IMR-90 (cell line): Measurements from ENCODE around the gene PCDHGC4. TPM values are rescaled to one million over a fixed set of nuclear protein-coding genes. Genes with fewer than 3 reads are reported as not detected.
A peak's percentile ranks its signal among the peaks of the same experiment; 100 is the strongest.

Experiments
- ATAC-seq: fragments of 200-7000 bp; cut with Tn5 transposase; 2 replicates; pipeline ENCODE4 v1.9.1; 2020; ENCODE audit warnings: low read depth, mild to moderate bottlenecking, moderate library complexity
- BruUV-seq: library from RNA; stranded (reverse); fragments of 400-500 nt; replicated peaks from 2 replicates; lab custom pipeline; 2021; lab: Mats Ljungman, UMichigan
- CTCF ChIA-PET: fragments of 300-600 bp; formaldehyde crosslinking; extraction: SDS; loops from one replicate; lab custom pipeline; 2021; ENCODE audit warnings: antibody characterized with exemption; lab: Yijun Ruan, JAX
- POLR2A ChIA-PET: fragments of 300-600 bp; sonication (Branson Sonifier 250); formaldehyde crosslinking; loops from one replicate; lab custom pipeline; 2022; ENCODE audit warnings: antibody characterized with exemption; ENCODE audit not compliant: unreplicated experiment; lab: Charles Lee
- DNase-seq: peaks from one replicate; pipeline ENCODE4 v3.0.0; 2013
- H2AFZ ChIP-seq: replicated peaks from 2 replicates; pipeline ENCODE3; 2013; ENCODE audit warnings: low read length, mild to moderate bottlenecking; ENCODE audit not compliant: poor library complexity
- H2AK5ac ChIP-seq: 2 replicates; pipeline ENCODE4 v1.6.1; 2013; ENCODE audit warnings: low read depth, low read length, inconsistent platforms
- H2AK9ac ChIP-seq: replicated peaks from 2 replicates; pipeline ENCODE3; 2013; ENCODE audit warnings: mild to moderate bottlenecking, low read depth, low read length, moderate library complexity; ENCODE audit not compliant: poor library complexity
- H2BK120ac ChIP-seq: 2 replicates; pipeline ENCODE4 v1.6.1; 2013; ENCODE audit warnings: low read depth, low read length, inconsistent platforms
- H2BK15ac ChIP-seq: 3 replicates; pipeline ENCODE4 v1.6.1; 2013; ENCODE audit warnings: low read depth, low read length, inconsistent platforms
- H2BK20ac ChIP-seq: 2 replicates; pipeline ENCODE4 v1.6.1; 2013; ENCODE audit warnings: low read depth, mild to moderate bottlenecking, inconsistent platforms, low read length, moderate library complexity
- H2BK5ac ChIP-seq: 2 replicates; pipeline ENCODE4 v1.6.1; 2013; ENCODE audit warnings: mild to moderate bottlenecking, low read depth, low read length, inconsistent platforms; ENCODE audit not compliant: poor library complexity, severe bottlenecking
- H3K14ac ChIP-seq: replicated peaks from 2 replicates; pipeline ENCODE4 v1.6.1; 2013; ENCODE audit warnings: low read depth, low read length, inconsistent platforms
- H3K18ac ChIP-seq: 2 replicates; pipeline ENCODE4 v1.6.1; 2013; ENCODE audit warnings: low read depth, low read length, control low read depth
- H3K23ac ChIP-seq: 2 replicates; pipeline ENCODE4 v1.6.1; 2013; ENCODE audit warnings: low read depth, low read length, inconsistent platforms
- H3K27ac ChIP-seq: 2 replicates; pipeline ENCODE4 v1.5.1; 2013; ENCODE audit warnings: mild to moderate bottlenecking, control low read depth, low read length; ENCODE audit not compliant: insufficient read depth
- H3K27me3 ChIP-seq: 2 replicates; pipeline ENCODE4 v1.6.1; 2013; ENCODE audit warnings: low read length; ENCODE audit not compliant: control insufficient read depth, insufficient read depth
- H3K36me3 ChIP-seq: 2 replicates; pipeline ENCODE4 v1.6.1; 2013; ENCODE audit warnings: low read length, mixed read lengths; ENCODE audit not compliant: control insufficient read depth, insufficient read depth
- H3K4ac ChIP-seq: 2 replicates; pipeline ENCODE4 v1.6.1; 2013; ENCODE audit warnings: low read depth, low read length, inconsistent platforms
- H3K4me1 ChIP-seq: 2 replicates; pipeline ENCODE4 v1.6.1; 2013; ENCODE audit warnings: low read length, mixed read lengths; ENCODE audit not compliant: control insufficient read depth, insufficient read depth
- H3K4me2 ChIP-seq: 2 replicates; pipeline ENCODE4 v1.6.1; 2013; ENCODE audit warnings: low read depth, mild to moderate bottlenecking, control low read depth, low read length, moderate library complexity
- H3K4me3 ChIP-seq: 2 replicates; pipeline ENCODE4 v1.5.1; 2013; ENCODE audit warnings: low read depth, mild to moderate bottlenecking, control low read depth, low read length, moderate library complexity; ENCODE audit not compliant: insufficient read depth
- H3K56ac ChIP-seq: 2 replicates; pipeline ENCODE4 v1.6.1; 2013; ENCODE audit warnings: low read length, inconsistent platforms; ENCODE audit not compliant: insufficient read depth; ENCODE audit errors: extremely low read depth
- H3K79me1 ChIP-seq, 2 experiments: 2 replicates each; pipeline ENCODE4 v1.6.1; 2013; ENCODE audit warnings: low read length in 2 of 2, inconsistent platforms in 1 of 2, low read depth in 1 of 2
- H3K9ac ChIP-seq: 2 replicates; pipeline ENCODE4 v1.6.1; 2013; ENCODE audit warnings: low read depth, low read length, control low read depth
- H3K9me1 ChIP-seq: 2 replicates; pipeline ENCODE4 v1.6.1; 2013; ENCODE audit warnings: low read length, inconsistent platforms; ENCODE audit not compliant: insufficient read depth
- H3K9me3 ChIP-seq: 2 replicates; pipeline ENCODE4 v1.6.1; 2013; ENCODE audit warnings: low read length; ENCODE audit not compliant: control insufficient read depth, insufficient read depth
- H4K20me1 ChIP-seq: 2 replicates; pipeline ENCODE4 v1.6.1; 2013; ENCODE audit warnings: low read length, inconsistent platforms; ENCODE audit not compliant: insufficient read depth
- H4K5ac ChIP-seq: 2 replicates; pipeline ENCODE4 v1.6.1; 2013; ENCODE audit warnings: mild to moderate bottlenecking, low read depth, low read length, control low read depth
- H4K8ac ChIP-seq, 2 experiments: 2 replicates each; pipeline ENCODE4 v1.6.1; 2013; ENCODE audit warnings: low read depth in 2 of 2, low read length in 2 of 2, control low read depth in 1 of 2, inconsistent platforms in 1 of 2
- H4K91ac ChIP-seq: 2 replicates; pipeline ENCODE4 v1.6.1; 2013; ENCODE audit warnings: low read depth, low read length, inconsistent platforms; ENCODE audit not compliant: insufficient read depth
- MXI1 ChIP-seq: IDR thresholded peaks from 2 replicates; pipeline ENCODE4 v1.6.1; 2012; ENCODE audit warnings: low read depth, mild to moderate bottlenecking, low read length, moderate library complexity, borderline replicate concordance
- WGBS, 2 experiments: methylation state at CpG; one replicate each; pipeline versions ENCODE4 v1.1.5 to v1.1.7; 2013; ENCODE audit warnings: missing lambda C conversion rate in 2 of 2; ENCODE audit not compliant: insufficient read length in 1 of 2; ENCODE audit errors: extremely low coverage in 2 of 2; 5-methylcytosine and 5-hydroxymethylcytosine counted together
- dilution Hi-C: fragments of 300-500 bp; cut with HindIII; formaldehyde crosslinking; loops from one replicate; pipeline ENCODE4 v1.14.3; 2018; ENCODE audit warnings: low sequenced_read_pairs; ENCODE audit not compliant: unreplicated experiment
- in situ Hi-C: fragments of 300-500 bp; cut with MboI; formaldehyde crosslinking; loops from 3 replicates; pipeline ENCODE4 v1.14.3; 2019; ENCODE audit warnings: low sequenced_read_pairs, inconsistent platforms, mixed read lengths
- intact Hi-C: fragments of 100-400 bp; cut with micrococcal nuclease; formaldehyde crosslinking; loops from 2 replicates; pipeline ENCODE4 v1.10.0; 2022
- polyA plus RNA-seq, 3 experiments: library from polyadenylated mRNA; depleted of rRNA; stranded (reverse); fragments of >200 nt; gene quantifications; 2 replicates each; pipeline ENCODE4 v1.2.3, GENCODE V29; 2012; ENCODE audit warnings: low replicate concordance in 1 of 3
- total RNA-seq: library from RNA; depleted of rRNA; stranded (reverse); fragments of >200 nt; gene quantifications from 2 replicates; pipeline ENCODE4 v1.2.3, GENCODE V29; 2012

PCDHGC4 gene
- total and polyA plus RNA-seq, 2 of the 4 experiments (the other 2 are of a cell fraction): 0.65 to 1.6 TPM

GRCh38 chr5:141492168-141492885 is 7.5 kb downstream of the PCDHGC4 start:
- Histone ChIP-seq H2BK5ac (no peak overlapping the region), H2AK9ac (peak overlapping the region; percentile 5), H3K9ac (no peak overlapping the region), H4K5ac (no peak overlapping the region; the same call in 1 of the 2 replicates), H4K8ac (no peak overlapping the region), H3K14ac (no peak overlapping the region), H3K4me2 (no peak overlapping the region), H3K4me1 (peaks cover 39% of the 10 kb centered on the region), H3K4ac (no peak overlapping the region), H2BK20ac (no peak overlapping the region), H3K9me1 (peaks cover 29% of the 10 kb centered on the region), H2AFZ (no peak overlapping the region), H3K36me3 (peaks cover 37% of the 10 kb centered on the region), H3K23ac (no peak overlapping the region), H3K4me3 (no peak overlapping the region), H4K91ac (no peak overlapping the region), H3K56ac (no peak overlapping the region), H2BK120ac (no peak overlapping the region), H3K27ac (no peak overlapping the region), H3K79me1 (peaks cover 23 to 64% of the 10 kb centered on the region in 2 experiments), H4K20me1 (peaks cover 44% of the 10 kb centered on the region), H2AK5ac (no peak overlapping the region), H3K27me3 (no peaks in the 10 kb centered on the region), H3K18ac (no peak overlapping the region), H3K9me3 (no peaks in the 10 kb centered on the region), H2BK15ac (no peak overlapping the region)
- dilution Hi-C loops: no loop called here
- 92% methylated on average over 23 of the region's 68 CpGs; no CpG with 5 or more reads in 1 of the 2 experiments for WGBS, 2 experiments
- DNase-seq (no peak), ATAC-seq (no peak)
- intact Hi-C loops: no loop called here
- in situ Hi-C loops: no loop called here
- CTCF ChIA-PET: interaction anchor here (0.9 kb wide), 1 partner anchor 17 kb away, joined by 3 read pairs; no protein-coding TSS in a partner anchor
- no peak for TF ChIP-seq MXI1
- POLR2A ChIA-PET: no interaction called here
- no TSS peak for BruUV-seq
